ENCODE measurements around the gene GUSB.
"Not testable (repeated sequence)": the region's sequence is repeated elsewhere in the genome, so short reads cannot be mapped to it uniquely, and the experiment has no call there.

The GUSB gene

GRCh38 chr7:65975814-65976445 is 6.1 kb downstream of the GUSB start:
- DNase-seq (ENCODE audit: low read depth in 2 of 2), result no peak

- no peak for DNase-seq (ENCODE audit: low read depth in 2 of 2)
Measured at GRCh38 chr7:65974876-65975275, 7.1 kb downstream of the GUSB start.

GRCh38 chr7:65974191-65974801 is 7.7 kb downstream of the GUSB start:
- DNase-seq (ENCODE audit: low read depth in 2 of 2), result no peak

GRCh38 chr7:65972976-65973375 is 9.0 kb downstream of the GUSB start:
- DNase-seq (ENCODE audit: low read depth in 2 of 2), result no peak

GRCh38 chr7:65971021-65971420 is 11.0 kb downstream of the GUSB start:
- no peak for DNase-seq (ENCODE audit: low read depth in 2 of 2)

GRCh38 chr7:65968256-65969185 is 13.5 kb downstream of the GUSB start:
- no peak for DNase-seq (ENCODE audit: low read depth in 2 of 2)

GRCh38 chr7:65967361-65968155 is 14.5 kb downstream of the GUSB start:
- DNase-seq (ENCODE audit: low read depth in 2 of 2), result no peak

- DNase-seq (ENCODE audit: low read depth in 2 of 2), result no peak
Measured at GRCh38 chr7:65966146-65966545, 15.9 kb downstream of the GUSB start.

- not testable (repeated sequence) for DNase-seq (ENCODE audit: low read depth in 2 of 2)
Measured at GRCh38 chr7:65964671-65965070, 17.3 kb downstream of the GUSB start.

GRCh38 chr7:65962033-65962432 is 20.0 kb downstream of the GUSB start:
- no peak for DNase-seq (ENCODE audit: low read depth in 2 of 2)

- DNase-seq (ENCODE audit: low read depth in 2 of 2), result no peak
Measured at GRCh38 chr7:65960351-65961074, 21.5 kb downstream of the GUSB start.

GRCh38 chr7:65955718-65956117 is 26.3 kb downstream of the GUSB start:
- no peak for DNase-seq (ENCODE audit: low read depth in 2 of 2)

- DNase-seq (ENCODE audit: low read depth in 2 of 2), result no peak
Measured at GRCh38 chr7:65953890-65954450, 28.0 kb downstream of the GUSB start.

- DNase-seq (ENCODE audit: low read depth in 2 of 2), result no peak
Measured at GRCh38 chr7:65953001-65953720, 28.9 kb downstream of the GUSB start.

- DNase-seq (ENCODE audit: low read depth in 2 of 2), result no peak
Measured at GRCh38 chr7:65951837-65952578, 30.0 kb downstream of the GUSB start.

GRCh38 chr7:65946904-65947303 is 35.1 kb downstream of the GUSB start:
- no peak for DNase-seq (ENCODE audit: low read depth in 2 of 2)

GRCh38 chr7:65945787-65946186 is 36.2 kb downstream of the GUSB start:
- not testable (repeated sequence) for DNase-seq (ENCODE audit: low read depth in 2 of 2)

- no peak for DNase-seq (ENCODE audit: low read depth in 2 of 2)
Measured at GRCh38 chr7:65938336-65938895, 43.6 kb downstream of the GUSB start.

- DNase-seq (ENCODE audit: low read depth in 2 of 2), result no peak
Measured at GRCh38 chr7:65937296-65937695, 44.7 kb downstream of the GUSB start.
